AG09319 (cell line): ENCODE measurements around the gene SRRM2.
A peak's percentile ranks its signal among the peaks of the same experiment; 100 is the strongest.
"Not testable (repeated sequence)": the region's sequence is repeated elsewhere in the genome, so short reads cannot be mapped to it uniquely, and the experiment has no call there.

Source experiments
- DNase-seq: peaks from one replicate; pipeline ENCODE4 v3.0.0-alpha.2; 2010; ENCODE audit warnings: low read depth; ENCODE audit errors: extremely low read depth
- CTCF ChIP-seq: IDR thresholded peaks from 2 replicates; pipeline ENCODE4 v1.5.1; 2011; ENCODE audit warnings: low read depth, mild to moderate bottlenecking, inconsistent platforms, low read length, moderate library complexity

Gene SRRM2

GRCh38 chr16:2720719-2721633, 31.5 kb upstream of the SRRM2 start:
- peak; percentile 47 for DNase-seq
- peak; percentile 37 for TF ChIP-seq CTCF

GRCh38 chr16:2721634-2722173, 30.7 kb upstream of the SRRM2 start:
- DNase-seq, result not testable (repeated sequence)

- no peak for TF ChIP-seq CTCF
These were observed 28.3 kb upstream of the SRRM2 start for GRCh38 chr16:2724088-2724676.

GRCh38 chr16:2724816-2725348, 27.6 kb upstream of the SRRM2 start:
- no peak for TF ChIP-seq CTCF
- no peak for DNase-seq

More at GRCh38 chr16:2724088-2724676, 28.3 kb upstream of the SRRM2 start:
- no peak for DNase-seq

GRCh38 chr16:2726923-2727322, 25.5 kb upstream of the SRRM2 start:
- TF ChIP-seq CTCF, result no peak
- DNase-seq, result no peak

GRCh38 chr16:2728034-2728433, 24.4 kb upstream of the SRRM2 start:
- TF ChIP-seq CTCF, result no peak
- no peak for DNase-seq

GRCh38 chr16:2734844-2735515, 17.5 kb upstream of the SRRM2 start:
- no peak for TF ChIP-seq CTCF

More at GRCh38 chr16:2734844-2735515, 17.5 kb upstream of the SRRM2 start:
- DNase-seq, result no peak
